GM20000 (cell line): ENCODE data around the gene HDAC11.
"Not testable (repeated sequence)": the region's sequence is repeated elsewhere in the genome, so short reads cannot be mapped to it uniquely, and the experiment has no call there.

Experiments
- DNase-seq: peaks from one replicate; pipeline ENCODE4 v3.0.0; 2012; ENCODE audit warnings: low spot score
- CTCF ChIP-seq: IDR thresholded peaks from 2 replicates; pipeline ENCODE4 v1.5.1; 2012; ENCODE audit warnings: mild to moderate bottlenecking, control low read depth; ENCODE audit errors: extremely low read depth, missing control alignments

The HDAC11 gene

GRCh38 chr3:13482106-13482690, 2.1 kb downstream of the HDAC11 start:
- no peak for DNase-seq
- TF ChIP-seq CTCF: no peak

- no peak for DNase-seq
- TF ChIP-seq CTCF: no peak
Measured at GRCh38 chr3:13483286-13483685, 3.2 kb downstream of the HDAC11 start.

GRCh38 chr3:13483988-13484695, 4.0 kb downstream of the HDAC11 start:
- no peak for DNase-seq
- no peak for TF ChIP-seq CTCF

GRCh38 chr3:13484851-13485590, 4.9 kb downstream of the HDAC11 start:
- no peak for TF ChIP-seq CTCF
- DNase-seq: no peak

GRCh38 chr3:13485630-13486562, 5.8 kb downstream of the HDAC11 start:
- not testable (repeated sequence) for DNase-seq

- no peak for DNase-seq
- no peak for TF ChIP-seq CTCF
Measured at GRCh38 chr3:13487403-13487802, 7.3 kb downstream of the HDAC11 start.

- no peak for DNase-seq
Measured at GRCh38 chr3:13491206-13491974, 11.3 kb downstream of the HDAC11 start.

More at GRCh38 chr3:13491206-13491974, 11.3 kb downstream of the HDAC11 start:
- TF ChIP-seq CTCF: no peak
